Right atrium auricular region (tissue), 2 donors: ENCODE measurements around the gene LDB3. TPM values are rescaled to one million over a fixed set of nuclear protein-coding genes. Genes with fewer than 3 reads are reported as not detected.

Experiments used
- DNase-seq: peaks from one replicate; pipeline ENCODE4 v3.0.0-alpha.2; 2019; ENCODE audit warnings: low spot score
- H3K27ac ChIP-seq, 2 donors: fragments of 200-600 bp; sonication (generic); 1 replicate in 1 of 2; 2 replicates in 1 of 2; pipeline ENCODE4 v1.5.1; 2016 to 2019
- H3K27me3 ChIP-seq, 2 donors: fragments of 200-600 bp; sonication (generic); one replicate each; pipeline versions ENCODE4 v1.5.1 to v1.6.0; 2017 to 2019
- H3K36me3 ChIP-seq: fragments of 200-600 bp; sonication (generic); one replicate; pipeline ENCODE4 v1.5.1; 2016
- H3K4me1 ChIP-seq, 2 donors: fragments of 200-600 bp; sonication (generic); one replicate each; pipeline versions ENCODE4 v1.5.1 to v1.6.0; 2017 to 2019
- H3K4me3 ChIP-seq, 2 donors: fragments of 200-600 bp; sonication (generic); 1 replicate in 1 of 2; 2 replicates in 1 of 2; pipeline ENCODE4 v1.5.1; 2017 to 2019; ENCODE audit warnings: mild to moderate bottlenecking in 1 of 2, moderate library complexity in 1 of 2
- H3K9me3 ChIP-seq, 2 donors: fragments of 200-600 bp; sonication (generic); one replicate each; pipeline ENCODE4 v1.5.1; 2019
- total RNA-seq, 2 donors: library from RNA; depleted of rRNA; stranded (reverse); fragments of >200 nt; gene quantifications; one replicate each; pipeline ENCODE4 v1.1.0, GENCODE V29; 2016
- TF ChIP-seq, protein P1 (sequence below), 2 donors: fragments of 200-600 bp; sonication (generic); IDR thresholded peaks; one replicate each; pipeline ENCODE4 v1.5.1; 2019; ENCODE audit warnings: antibody characterized with exemption in 2 of 2

LDB3 gene
- total RNA-seq, 2 donors from 2014 or later: 448 to 908 TPM

- peaks cover 0 to 20% of the 10 kb centered on the region in 2 donors for H3K4me1 ChIP-seq
- TF ChIP-seq, protein P1, sequence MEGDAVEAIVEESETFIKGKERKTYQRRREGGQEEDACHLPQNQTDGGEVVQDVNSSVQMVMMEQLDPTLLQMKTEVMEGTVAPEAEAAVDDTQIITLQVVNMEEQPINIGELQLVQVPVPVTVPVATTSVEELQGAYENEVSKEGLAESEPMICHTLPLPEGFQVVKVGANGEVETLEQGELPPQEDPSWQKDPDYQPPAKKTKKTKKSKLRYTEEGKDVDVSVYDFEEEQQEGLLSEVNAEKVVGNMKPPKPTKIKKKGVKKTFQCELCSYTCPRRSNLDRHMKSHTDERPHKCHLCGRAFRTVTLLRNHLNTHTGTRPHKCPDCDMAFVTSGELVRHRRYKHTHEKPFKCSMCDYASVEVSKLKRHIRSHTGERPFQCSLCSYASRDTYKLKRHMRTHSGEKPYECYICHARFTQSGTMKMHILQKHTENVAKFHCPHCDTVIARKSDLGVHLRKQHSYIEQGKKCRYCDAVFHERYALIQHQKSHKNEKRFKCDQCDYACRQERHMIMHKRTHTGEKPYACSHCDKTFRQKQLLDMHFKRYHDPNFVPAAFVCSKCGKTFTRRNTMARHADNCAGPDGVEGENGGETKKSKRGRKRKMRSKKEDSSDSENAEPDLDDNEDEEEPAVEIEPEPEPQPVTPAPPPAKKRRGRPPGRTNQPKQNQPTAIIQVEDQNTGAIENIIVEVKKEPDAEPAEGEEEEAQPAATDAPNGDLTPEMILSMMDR (IDR thresholded peaks at IDR 0.05): no peak
- H3K36me3 ChIP-seq: no peaks in the 10 kb centered on the region
- no peaks in the 10 kb centered on the region for H3K9me3 ChIP-seq
- no peak for DNase-seq
- no peaks in the 10 kb centered on the region for H3K27me3 ChIP-seq
- H3K27ac ChIP-seq: peak overlapping the region; percentile 95 to 100
- no peak overlapping the region for H3K4me3 ChIP-seq
Measured at GRCh38 chr10:86753051-86753450, 84.7 kb downstream of the LDB3 start.

DNA sequence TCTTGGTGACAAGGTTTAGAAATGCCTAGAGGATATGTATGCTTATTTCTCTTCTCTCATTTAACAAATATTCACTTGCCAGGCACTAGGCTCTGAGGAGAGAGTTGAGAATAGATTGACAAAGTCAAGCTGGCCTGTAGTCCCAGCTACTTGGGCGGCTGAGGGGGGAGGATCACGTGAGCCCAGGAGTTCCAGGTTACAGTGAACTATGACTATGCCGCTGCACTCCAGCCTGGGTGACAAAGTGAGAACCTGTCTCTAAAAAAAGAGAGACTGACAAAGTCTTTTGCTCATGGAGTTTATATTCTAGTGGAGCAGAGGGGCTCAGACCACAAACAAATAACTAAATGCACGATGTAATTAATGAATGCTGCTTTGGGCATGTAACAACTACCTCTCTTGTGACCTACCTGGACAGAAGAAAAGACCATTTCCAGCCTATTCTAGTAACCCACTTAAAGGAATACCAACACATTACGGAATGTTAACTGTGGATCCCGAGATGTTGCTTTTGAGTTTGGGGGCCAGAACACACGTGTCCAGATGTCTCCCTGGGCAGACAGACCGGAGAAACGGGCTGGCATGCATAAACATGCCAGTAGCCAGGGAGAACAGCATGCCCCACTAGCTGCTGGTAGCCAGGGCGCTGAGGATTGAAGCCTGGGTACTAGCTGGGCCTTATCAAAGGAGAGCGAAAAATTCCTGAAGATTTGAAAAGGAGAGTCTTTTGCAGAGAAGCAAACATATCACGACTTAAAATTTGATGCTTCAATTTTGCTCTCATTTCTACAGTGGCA is 85.5 kb downstream of the LDB3 start:
- Histone ChIP-seq H3K4me3 (no peak overlapping the region), H3K9me3 (no peaks in the 10 kb centered on the region)

DNA sequence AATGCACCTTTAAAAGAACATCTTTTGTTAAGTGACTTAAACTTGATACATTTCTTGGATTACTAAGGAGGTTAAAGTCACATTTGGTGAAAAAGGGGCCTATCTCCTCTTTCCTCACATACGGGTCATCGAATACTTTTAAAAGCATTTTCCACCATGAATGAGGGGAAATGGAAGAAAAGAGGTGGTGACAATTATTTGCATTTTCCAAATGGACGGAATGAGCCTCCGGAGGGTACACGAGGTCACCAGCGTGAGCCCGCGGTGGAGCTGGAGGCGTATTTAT is 87.1 kb downstream of the LDB3 start:
- Histone ChIP-seq H3K4me3 (peak overlapping the region; percentile 62 to 70), H3K9me3 (no peaks in the 10 kb centered on the region), H3K36me3 (no peaks in the 10 kb centered on the region), H3K27me3 (no peaks in the 10 kb centered on the region), H3K27ac (peak overlapping the region; percentile 95 to 100), H3K4me1 (peaks cover 0 to 38% of the 10 kb centered on the region in 2 donors)
- TF ChIP-seq, protein P1 (IDR thresholded peaks at IDR 0.05): no peak
- DNase-seq: no peak

More for the DNA sequence above, 85.5 kb downstream of the LDB3 start:
- Histone ChIP-seq H3K27me3 (no peaks in the 10 kb centered on the region), H3K36me3 (no peaks in the 10 kb centered on the region), H3K4me1 (peaks cover 0 to 28% of the 10 kb centered on the region in 2 donors), H3K27ac (peak overlapping the region; percentile 95 to 100)
- TF ChIP-seq, protein P1 (IDR thresholded peaks at IDR 0.05): no peak
- no peak for DNase-seq

- Histone ChIP-seq H3K4me3 (peak overlapping the region; percentile 62 to 70), H3K4me1 (peaks cover 0 to 38% of the 10 kb centered on the region in 2 donors), H3K36me3 (no peaks in the 10 kb centered on the region), H3K9me3 (no peaks in the 10 kb centered on the region), H3K27me3 (no peaks in the 10 kb centered on the region), H3K27ac (peak overlapping the region; percentile 95 to 100)
- TF ChIP-seq, protein P1 (IDR thresholded peaks at IDR 0.05): no peak
- DNase-seq: peak; percentile 91
Measured at GRCh38 chr10:86755740-86756510, 87.6 kb downstream of the LDB3 start.

DNA sequence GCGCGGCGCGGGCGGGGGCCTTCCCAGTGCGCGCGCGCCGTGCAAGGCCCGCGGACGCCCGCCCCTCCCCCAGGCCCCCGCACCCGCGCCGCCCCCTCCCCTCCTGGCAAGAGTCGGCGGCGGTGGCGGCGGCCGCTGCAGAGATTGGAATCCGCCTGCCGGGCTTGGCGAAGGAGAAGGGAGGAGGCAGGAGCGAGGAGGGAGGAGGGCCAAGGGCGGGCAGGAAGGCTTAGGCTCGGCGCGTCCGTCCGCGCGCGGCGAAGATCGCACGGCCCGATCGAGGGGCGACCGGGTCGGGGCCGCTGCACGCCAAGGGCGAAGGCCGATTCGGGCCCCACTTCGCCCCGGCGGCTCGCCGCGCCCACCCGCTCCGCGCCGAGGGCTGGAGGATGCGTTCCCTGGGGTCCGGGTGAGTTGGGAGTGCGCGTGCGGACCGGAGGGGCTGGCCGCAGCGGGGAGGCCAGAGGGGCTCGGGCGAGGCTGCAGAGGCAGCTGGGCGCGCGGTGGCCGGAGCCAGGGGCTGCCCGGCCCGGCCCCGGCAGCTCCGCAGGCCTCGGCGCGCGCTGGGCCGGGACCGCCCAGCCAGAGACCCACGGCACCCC is 88.3 kb downstream of the LDB3 start, which contains the start of gene BMPR1A:
TSS of gene BMPR1A (plus strand) at position 109 of the 602 bp plus-strand sequence. CDS start 119,400 bp downstream, outside the sequence.
- peaks cover 0 to 45% of the 10 kb centered on the region in 2 donors for H3K4me1 ChIP-seq

More for the DNA sequence above, 88.3 kb downstream of the LDB3 start, which contains the start of gene BMPR1A:
- Histone ChIP-seq H3K9me3 (no peaks in the 10 kb centered on the region), H3K27me3 (no peaks in the 10 kb centered on the region), H3K36me3 (no peaks in the 10 kb centered on the region), H3K4me3 (peak within 1 kb of the TSS; percentile 62 to 70), H3K27ac (peak within 1 kb of the TSS; percentile 95 to 100)
- TF ChIP-seq, protein P1 (IDR thresholded peaks at IDR 0.05): no peak
- DNase-seq: no peak
